Ecto neural progenitor cell (in vitro differentiated cells): ENCODE results near the gene VARS2.

Source experiments
- DNase-seq: peaks from one replicate; pipeline ENCODE4 v3.0.0-alpha.2; 2018; ENCODE audit warnings: low spot score

The VARS2 gene

DNA sequence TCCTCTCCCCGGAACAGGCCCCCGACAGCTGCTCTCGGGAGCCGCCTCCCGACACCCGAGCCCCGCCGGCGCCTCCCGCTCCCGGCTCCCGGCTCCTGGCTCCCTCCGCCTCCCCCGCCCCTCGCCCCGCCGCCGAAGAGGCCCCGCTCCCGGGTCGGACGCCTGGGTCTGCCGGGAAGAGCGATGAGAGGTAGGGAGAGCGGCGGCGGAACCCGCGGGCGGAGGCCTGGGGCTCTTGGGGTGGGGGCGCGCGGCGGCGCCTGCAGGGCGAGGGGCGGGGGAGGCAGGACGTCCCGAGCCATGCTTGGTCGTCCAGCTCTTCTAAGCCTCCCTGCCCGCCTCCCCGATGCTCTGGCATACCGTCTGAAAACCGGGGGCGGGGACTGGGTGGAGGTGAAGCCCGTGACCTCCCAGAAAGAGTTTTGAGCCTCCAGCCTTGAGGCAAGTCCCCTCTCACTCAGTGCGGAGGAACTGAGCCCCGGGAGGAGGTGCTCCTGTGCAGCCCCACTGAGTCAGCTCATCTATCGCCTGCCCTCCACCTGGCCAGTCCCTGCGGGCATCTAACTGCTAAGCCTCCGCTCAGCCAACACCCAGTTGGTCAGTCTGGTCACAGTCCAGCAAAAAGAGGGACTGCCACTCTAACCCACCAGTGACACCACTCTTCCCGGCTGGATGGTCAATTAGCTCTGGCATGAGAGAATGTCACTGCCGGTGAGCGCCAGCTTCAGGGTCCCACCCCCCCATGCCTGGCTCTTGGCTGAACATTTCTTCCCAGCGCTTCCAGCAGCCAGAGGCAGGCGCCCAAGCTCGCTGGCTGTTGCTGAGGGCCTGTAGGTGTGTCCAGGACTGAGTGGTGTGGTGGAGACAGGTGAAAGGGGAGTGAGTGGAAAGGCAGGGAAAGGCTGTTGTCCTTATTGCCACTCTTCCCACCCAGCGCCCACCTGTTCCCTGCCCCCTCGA, 29.2 kb upstream of the VARS2 start:
- peak; percentile 75 for DNase-seq

DNA sequence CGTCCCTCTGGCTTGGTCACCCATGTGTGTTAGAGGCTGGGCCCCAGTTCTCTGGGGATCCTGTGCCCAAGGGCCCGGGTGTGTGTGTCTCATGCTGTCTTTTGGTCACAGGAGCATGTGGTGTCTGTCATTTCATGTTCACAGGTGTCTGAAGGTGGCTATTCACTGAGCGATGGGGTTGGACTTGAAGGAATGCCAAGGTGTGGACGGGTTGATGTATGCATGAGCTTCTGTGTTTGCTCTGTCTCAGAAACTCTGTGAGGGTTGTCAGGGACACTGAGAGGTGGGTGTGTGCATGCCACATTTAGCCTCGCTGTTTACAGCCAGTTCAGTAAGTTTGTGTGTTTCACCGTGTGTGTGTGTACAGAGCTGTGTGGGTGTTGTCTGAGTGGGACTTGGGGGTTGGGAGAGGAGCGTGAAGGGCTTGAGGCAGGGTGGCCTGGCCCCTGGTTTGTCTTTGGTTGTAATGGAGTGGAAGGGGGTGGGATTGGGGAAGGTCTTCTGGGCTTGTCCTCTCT, 28.5 kb upstream of the VARS2 start:
- DNase-seq = no peak

DNA sequence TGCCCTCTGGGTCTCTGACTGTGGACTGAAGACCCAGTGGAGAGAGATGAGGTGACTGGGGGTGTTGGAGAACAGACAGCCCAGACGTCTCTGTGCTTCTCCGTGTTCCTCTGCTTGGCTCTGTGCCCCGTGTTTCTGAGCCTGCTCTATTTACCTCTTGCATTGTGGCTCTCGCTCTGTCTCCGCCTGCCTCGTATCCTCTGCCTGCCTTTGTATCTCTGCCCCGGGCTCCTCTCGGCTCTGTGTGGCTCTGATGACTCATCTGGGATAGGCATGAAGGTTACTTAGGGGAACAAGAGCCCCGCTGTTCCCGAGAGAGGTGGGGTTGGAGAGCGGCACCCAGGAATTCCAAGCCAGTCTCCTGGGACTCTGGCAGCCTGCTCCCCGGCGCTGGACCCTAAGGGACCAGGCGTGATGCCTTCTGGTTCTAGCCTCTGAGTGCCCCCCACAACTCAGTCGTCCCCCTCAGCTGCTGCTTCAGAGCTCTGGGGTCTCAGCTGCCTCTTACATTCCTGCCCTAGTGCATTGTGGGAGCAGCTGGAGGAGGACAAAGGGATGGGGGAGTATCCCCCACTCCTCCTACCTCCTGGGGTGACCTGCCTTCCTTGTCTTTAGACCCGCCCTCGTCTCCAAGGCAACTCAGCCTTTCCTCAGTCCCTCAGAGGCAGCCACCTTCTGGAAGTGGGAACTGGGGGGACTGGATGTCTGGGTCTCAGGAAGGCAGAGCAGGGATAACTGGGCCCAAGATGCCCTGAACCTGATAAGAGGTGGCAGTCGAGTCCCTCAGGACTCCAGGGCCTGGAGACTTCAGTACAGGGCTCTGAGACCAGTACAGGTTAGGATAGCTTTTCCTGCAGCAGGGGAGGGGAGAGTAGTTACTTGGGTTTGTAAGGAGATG, 27.8 kb upstream of the VARS2 start:
- DNase-seq = peak; percentile 92

DNA sequence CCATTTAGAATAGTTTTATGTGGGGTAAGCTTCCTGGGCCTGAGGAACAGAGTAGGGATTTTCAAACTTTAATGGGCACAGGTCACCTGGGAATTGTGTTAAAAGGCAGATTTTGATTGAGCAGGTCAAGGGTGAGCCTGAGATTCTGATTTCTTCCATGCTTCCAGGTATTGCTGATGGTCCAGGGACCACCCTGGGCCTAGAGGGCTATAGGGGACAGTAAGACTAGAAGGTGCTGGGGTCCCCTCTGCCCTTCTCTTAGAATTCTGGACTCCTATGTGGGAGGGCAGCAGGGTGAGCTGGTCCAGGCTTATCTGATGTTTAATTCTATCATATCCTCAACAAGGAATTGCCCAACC, 27.2 kb upstream of the VARS2 start:
- DNase-seq = no peak

DNA sequence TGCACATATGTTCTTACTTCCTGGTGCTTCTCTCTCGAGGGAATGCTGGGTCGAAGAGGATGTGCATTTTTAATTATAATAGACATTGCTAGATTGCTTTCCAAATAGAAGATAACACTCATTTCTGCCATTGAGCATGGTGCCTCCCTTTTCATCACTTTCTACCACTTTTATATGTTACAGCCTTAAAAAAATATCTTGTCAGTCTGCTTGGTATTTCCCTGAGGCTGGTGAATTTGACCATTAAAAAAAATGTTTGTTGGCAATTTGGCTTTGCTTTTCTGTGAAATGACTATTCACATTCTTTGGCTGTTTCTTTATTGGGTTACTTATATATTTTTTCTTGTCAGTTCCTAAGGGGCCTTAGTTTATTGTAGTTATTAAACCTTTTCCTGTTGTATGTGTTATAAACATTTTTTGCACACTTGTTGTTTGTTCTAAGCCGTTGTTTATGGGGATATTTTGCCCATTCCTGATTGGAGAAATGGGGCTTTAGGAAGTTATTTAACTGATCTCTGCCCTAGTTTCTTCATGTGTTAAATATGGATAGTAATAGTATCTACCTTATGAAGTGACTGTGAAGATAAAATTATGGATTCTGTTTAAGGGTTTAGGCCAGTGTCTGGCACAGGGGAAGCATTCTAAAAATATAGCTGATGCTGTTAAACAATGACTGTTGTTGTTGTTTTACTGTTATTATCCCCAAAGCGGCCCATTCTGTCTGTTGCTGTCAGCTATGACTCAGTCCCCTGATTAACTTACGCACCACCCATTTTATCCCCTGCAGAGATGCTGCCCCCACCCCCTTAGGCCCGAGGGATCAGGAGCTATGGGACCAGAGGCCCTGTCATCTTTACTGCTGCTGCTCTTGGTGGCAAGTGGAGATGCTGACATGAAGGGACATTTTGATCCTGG, 25.9 kb upstream of the VARS2 start:
- no peak for DNase-seq

DNA sequence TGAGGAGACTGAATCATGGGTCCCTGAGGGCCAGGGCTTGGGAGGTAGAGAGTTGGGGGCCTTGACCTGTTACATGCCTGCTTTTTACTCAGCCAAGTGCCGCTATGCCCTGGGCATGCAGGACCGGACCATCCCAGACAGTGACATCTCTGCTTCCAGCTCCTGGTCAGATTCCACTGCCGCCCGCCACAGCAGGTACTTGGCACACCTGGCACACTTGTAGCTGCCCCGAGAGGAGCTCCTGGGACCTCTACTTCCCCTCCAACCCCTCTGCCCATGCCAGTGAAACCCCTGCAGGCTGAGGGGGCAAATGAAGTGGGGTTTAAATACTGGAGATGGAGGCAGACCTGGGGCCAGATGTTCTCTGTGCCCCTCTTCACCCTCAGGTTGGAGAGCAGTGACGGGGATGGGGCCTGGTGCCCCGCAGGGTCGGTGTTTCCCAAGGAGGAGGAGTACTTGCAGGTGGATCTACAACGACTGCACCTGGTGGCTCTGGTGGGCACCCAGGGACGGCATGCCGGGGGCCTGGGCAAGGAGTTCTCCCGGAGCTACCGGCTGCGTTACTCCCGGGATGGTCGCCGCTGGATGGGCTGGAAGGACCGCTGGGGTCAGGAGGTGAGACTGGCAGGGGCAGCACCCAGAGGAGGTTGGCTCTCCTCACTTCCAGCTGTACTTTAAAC, 25.1 kb upstream of the VARS2 start:
- no peak for DNase-seq

DNA sequence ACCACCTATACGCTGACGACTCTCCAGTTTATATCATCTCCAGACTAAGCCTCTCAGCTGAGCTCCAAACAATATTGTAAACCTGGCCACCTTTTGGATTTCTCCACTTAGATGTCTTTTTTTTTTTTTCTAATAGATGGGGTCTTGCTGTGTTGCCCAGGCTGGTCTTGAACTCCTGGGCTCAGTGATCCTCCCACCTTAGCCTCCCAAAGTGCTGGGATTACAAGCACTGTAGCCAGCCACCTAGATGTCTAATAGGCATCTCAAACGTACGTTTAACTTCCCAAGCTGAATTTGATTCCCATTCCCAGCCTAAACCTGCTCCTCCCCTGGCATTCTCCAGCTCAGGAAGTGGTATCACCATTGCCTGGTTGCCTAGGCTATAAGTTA, 24.5 kb upstream of the VARS2 start:
- DNase-seq = no peak

DNA sequence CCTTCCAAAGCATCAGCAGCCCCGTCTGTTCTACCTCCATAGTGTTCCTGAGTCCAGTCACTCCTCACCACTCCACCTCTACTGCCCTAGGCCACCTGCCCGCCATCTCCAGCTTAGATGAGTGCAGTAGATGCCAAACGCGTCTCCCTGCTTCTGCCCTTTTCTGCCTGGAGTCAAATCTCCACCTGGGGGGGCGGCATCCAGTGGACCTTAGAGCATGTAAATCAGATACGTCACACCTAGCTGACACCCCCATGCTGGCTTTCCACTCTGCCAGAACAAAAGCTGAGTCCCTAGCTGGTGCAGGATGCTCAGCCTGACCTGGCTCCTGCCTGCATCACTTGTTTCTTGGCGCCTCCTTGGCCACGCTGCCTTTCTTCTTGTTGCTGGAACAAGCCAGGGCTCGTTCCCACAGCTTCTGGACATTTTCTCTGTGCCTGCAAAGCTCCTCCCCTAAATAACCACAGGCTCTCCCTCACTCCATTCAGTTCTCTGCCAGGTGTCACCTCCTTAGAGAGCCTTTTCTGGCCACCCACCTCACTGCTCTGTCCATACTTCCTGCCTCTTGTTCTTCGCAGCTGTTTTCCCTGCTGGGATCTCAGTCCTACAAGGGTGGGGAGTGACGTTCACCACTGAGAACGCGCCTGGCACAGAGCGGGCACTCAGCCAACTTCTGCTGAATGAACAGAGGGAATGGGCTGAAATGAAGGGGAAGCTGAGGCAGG, 24.0 kb upstream of the VARS2 start:
- no peak for DNase-seq

DNA sequence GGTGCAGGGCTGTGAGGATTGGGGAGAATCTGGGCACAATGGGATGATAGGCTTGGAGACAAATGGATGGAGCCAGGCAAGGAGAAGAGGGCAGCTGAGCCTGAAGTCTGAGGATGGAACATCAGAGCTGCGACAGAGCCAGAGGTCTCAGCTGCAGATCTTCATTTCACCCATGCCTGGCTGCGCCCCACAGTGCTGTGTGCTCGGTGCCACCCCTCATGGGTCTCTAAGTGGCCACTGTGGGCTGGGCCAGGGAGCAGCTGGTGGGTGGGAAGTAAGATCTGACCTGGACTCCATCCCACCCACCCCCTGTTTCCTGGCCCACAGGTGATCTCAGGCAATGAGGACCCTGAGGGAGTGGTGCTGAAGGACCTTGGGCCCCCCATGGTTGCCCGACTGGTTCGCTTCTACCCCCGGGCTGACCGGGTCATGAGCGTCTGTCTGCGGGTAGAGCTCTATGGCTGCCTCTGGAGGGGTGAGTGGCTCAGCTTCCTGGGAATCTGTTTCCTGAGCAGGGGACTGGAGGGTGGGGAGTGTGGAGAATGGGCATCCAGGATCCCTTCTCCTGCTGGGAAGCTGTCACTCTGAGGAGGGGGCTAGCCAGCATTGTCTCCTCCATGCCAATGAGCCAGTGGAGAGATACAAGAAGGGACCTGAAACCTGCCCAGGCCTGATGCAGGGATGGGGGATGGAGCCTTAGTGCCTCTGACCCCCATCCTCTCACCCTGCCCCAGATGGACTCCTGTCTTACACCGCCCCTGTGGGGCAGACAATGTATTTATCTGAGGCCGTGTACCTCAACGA, 23.2 kb upstream of the VARS2 start:
- no peak for DNase-seq

DNA sequence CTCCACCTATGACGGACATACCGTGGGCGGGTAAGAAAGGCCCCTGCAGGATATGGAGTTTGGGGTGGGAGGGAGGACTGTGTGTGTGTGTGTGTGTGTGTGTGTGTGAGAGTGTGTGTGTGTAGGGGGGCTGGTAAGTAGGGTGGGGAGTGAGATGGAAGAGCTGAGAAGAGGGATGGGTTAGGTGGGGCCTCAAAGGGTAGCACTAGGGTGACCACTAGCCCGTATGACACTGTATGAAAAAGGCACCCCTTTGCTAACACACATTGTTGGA, 22.7 kb upstream of the VARS2 start:
- no peak for DNase-seq

DNA sequence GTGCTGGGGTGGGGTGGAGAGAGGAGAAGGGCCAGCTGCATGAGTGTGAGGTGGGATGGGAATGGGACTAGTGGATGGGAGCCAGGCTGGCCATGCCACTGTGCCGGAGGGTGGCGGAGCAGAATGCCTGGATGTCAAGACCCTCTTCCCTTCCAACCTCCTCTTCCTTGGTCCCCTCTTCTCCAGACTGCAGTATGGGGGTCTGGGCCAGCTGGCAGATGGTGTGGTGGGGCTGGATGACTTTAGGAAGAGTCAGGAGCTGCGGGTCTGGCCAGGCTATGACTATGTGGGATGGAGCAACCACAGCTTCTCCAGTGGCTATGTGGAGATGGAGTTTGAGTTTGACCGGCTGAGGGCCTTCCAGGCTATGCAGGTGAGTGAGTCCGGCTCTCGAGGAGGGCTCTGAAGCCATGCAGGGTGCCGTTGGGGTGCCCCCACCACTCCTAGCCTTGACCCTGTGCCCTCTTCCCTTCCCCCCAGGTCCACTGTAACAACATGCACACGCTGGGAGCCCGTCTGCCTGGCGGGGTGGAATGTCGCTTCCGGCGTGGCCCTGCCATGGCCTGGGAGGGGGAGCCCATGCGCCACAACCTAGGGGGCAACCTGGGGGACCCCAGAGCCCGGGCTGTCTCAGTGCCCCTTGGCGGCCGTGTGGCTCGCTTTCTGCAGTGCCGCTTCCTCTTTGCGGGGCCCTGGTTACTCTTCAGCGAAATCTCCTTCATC, 22.1 kb upstream of the VARS2 start:
- no peak for DNase-seq

DNA sequence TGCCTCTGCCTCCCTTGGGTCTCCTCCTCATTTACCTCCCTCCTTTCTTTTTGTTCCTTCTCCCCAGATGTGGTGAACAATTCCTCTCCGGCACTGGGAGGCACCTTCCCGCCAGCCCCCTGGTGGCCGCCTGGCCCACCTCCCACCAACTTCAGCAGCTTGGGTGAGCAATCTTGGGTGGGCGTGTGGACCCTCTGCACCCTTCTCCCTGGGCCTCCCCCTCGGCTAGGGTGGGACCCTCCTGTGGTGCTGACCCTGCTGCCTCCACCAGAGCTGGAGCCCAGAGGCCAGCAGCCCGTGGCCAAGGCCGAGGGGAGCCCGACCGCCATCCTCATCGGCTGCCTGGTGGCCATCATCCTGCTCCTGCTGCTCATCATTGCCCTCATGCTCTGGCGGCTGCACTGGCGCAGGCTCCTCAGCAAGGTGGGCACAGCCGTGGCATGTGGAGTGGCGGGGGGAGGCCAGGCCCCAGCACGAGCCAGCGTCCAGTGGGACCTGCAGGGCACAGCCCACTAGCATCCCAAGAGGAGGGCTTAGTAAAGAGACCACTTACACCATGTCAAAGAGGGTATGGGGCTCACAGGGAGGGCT, 20.9 kb upstream of the VARS2 start:
- no peak for DNase-seq

DNA sequence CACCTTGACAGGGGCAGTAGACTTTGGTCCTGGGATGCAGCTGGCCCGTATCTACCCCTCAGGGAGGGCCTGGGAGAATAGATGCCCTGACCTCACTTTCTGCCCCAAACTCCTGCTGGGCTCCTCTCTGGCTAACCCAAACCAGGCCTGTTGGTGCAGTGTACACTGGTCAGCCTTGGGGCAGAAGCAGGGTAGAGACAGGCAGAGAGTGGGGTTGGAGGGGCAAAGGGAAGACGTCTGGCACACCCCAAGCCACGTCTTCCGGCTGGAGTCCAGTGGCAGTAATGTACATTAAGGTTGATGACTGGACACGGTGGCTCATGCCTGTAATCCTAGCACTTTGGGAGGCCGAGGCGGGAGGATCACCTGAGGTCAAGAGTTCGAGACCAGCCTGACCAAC, 20.4 kb upstream of the VARS2 start:
- no peak for DNase-seq

DNA sequence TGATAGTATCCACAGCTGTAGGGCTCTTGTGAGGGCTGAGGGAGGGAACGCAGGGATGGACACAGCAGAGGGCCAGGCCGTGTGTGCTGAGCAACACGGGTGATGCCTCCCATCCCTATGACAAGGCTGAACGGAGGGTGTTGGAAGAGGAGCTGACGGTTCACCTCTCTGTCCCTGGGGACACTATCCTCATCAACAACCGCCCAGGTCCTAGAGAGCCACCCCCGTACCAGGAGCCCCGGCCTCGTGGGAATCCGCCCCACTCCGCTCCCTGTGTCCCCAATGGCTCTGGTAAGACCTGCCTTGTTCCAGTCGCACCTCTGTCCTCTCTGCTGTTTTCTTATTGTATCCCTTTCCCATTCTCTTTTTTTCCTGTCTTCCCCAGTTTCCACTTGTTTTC, 19.7 kb upstream of the VARS2 start:
- DNase-seq = no peak

DNA sequence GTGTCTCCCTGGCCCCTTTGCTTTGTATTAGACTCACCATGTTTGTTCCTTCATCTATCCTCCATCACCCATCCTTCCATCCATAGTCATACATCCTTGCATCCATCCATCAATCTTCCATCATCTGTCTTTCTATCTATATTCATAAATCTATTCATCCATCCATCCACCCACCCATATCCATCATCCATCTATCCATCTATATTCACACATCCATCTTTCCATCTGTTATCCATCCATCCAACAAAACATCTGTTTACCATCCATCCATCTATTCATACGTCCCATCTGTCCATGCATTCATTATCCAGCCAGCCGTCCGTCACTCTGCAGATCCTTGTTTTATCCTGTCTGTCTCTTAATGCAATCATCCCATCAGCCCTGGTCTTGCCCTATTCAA, 19.1 kb upstream of the VARS2 start:
- no peak for DNase-seq

DNA sequence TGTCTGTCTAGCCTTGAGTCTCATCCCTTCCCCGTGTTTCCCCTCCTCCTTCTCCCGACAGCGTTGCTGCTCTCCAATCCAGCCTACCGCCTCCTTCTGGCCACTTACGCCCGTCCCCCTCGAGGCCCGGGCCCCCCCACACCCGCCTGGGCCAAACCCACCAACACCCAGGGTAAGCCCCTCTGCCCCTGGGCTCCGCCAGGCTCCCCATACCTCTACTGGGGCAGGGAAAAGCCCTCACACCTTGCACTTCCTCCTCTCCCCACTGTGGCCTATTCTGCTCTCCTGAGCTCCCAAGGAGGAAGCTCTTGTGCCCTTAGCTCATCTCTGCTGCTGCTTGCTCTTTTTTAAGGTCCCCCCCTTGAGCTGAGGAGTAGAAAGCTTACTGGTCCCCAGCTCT, 18.7 kb upstream of the VARS2 start:
- no peak for DNase-seq

DNA sequence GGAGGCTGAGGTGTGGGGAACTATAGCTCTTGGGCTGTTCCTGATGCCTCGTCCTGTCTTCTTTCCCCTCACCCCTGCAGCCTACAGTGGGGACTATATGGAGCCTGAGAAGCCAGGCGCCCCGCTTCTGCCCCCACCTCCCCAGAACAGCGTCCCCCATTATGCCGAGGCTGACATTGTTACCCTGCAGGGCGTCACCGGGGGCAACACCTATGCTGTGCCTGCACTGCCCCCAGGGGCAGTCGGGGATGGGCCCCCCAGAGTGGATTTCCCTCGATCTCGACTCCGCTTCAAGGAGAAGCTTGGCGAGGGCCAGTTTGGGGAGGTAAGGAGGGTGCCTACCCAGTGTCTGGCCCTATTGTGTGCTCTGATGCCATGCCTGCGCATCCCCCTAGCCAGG, 17.5 kb upstream of the VARS2 start:
- no peak for DNase-seq

DNA sequence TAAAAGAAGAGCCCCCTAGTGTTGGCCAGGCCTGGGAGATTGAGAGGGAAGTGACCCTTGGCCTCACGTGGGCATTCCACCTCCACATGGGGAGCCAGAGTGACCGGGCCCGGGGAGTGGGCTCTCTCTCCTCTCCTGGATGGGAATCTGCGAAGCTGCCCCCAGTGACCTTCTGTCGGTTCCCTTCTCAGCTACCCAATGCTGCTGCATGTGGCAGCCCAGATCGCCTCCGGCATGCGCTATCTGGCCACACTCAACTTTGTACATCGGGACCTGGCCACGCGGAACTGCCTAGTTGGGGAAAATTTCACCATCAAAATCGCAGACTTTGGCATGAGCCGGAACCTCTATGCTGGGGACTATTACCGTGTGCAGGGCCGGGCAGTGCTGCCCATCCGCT, 16.2 kb upstream of the VARS2 start:
- DNase-seq = no peak
